Smooth muscle cell of the umbilical artery (primary cell): Measurements from ENCODE around the gene VPS9D1. TPM values are rescaled to one million over a fixed set of nuclear protein-coding genes. Genes with fewer than 3 reads are reported as not detected.

Source experiments
- total RNA-seq: library from RNA; depleted of rRNA; stranded (reverse); fragments of >200 nt; gene quantifications from 2 replicates; pipeline ENCODE4 v1.2.3, GENCODE V29; 2014

The VPS9D1 gene
- 7.4 and 9.1 TPM in 2 replicates for total RNA-seq

GRCh38 chr16:89720813-89721545, at the start of gene VPS9D1, which contains the start of gene ZNF276:
Gene VPS9D1, minus strand, starts transcription at chr16:89720898. Its CDS starts 37 bp downstream, at chr16:89720861.
Gene ZNF276, plus strand, starts transcription at chr16:89721537. Its CDS starts 104 bp downstream, at chr16:89721641.

GRCh38 chr16:89701425-89702406, 19.0 kb downstream of the VPS9D1 start, which contains the start of gene SPATA2L:
Gene SPATA2L, minus strand, starts transcription at chr16:89701705. Its CDS starts 473 bp downstream, at chr16:89701232.

GRCh38 chr16:89686520-89687091, 34.1 kb downstream of the VPS9D1 start, which contains the start of gene CDK10:
Gene CDK10, plus strand, starts transcription at chr16:89686689. Its CDS starts 22 bp downstream, at chr16:89686711.

GRCh38 chr16:89657442-89658220, 63.1 kb downstream of the VPS9D1 start, which contains the start of the genes CHMP1A and SPATA33:
Gene CHMP1A, minus strand, starts transcription at chr16:89657708. Its CDS starts 120 bp downstream, at chr16:89657588.
Gene SPATA33, plus strand, starts transcription at chr16:89657836. Its CDS starts 76 bp downstream, at chr16:89657912.

Other genes with a start within 250 kb of the VPS9D1 start
- 68.9 and 105 TPM in 2 replicates for gene ANKRD11, start 230.3 kb downstream of the VPS9D1 start, total RNA-seq
- 120 and 140 TPM in 2 replicates for gene SPG7, start 212.5 kb downstream of the VPS9D1 start, total RNA-seq
- 1,126 and 2,057 TPM in 2 replicates for gene RPL13, start 160.2 kb downstream of the VPS9D1 start, total RNA-seq
- gene CPNE7, start 145.1 kb downstream of the VPS9D1 start, total RNA-seq: 14.8 and 27.5 TPM in 2 replicates
- gene DPEP1, start 107.3 kb downstream of the VPS9D1 start, total RNA-seq: 0.23 and 0.30 TPM in 2 replicates
- gene CHMP1A, start 63.2 kb downstream of the VPS9D1 start, total RNA-seq: 71.3 and 87.6 TPM in 2 replicates
- 5.0 TPM in 2 replicates for gene SPATA33, start 63.1 kb downstream of the VPS9D1 start, total RNA-seq
- 49.9 and 54.5 TPM in 2 replicates for gene CDK10, start 34.2 kb downstream of the VPS9D1 start, total RNA-seq
- 9.5 and 16.9 TPM in 2 replicates for gene SPATA2L, start 19.2 kb downstream of the VPS9D1 start, total RNA-seq
- gene ZNF276, start 639 bp upstream of the VPS9D1 start, total RNA-seq: 9.5 and 18.5 TPM in 2 replicates
- gene FANCA, start 95.7 kb upstream of the VPS9D1 start, total RNA-seq: 1.8 and 9.5 TPM in 2 replicates
- gene SPIRE2, start 107.6 kb upstream of the VPS9D1 start, total RNA-seq: 0.30 and 1.4 TPM in 2 replicates
- gene TCF25, start 152.7 kb upstream of the VPS9D1 start, total RNA-seq: 146 and 165 TPM in 2 replicates
- 7.4 and 7.8 TPM in 2 replicates for gene MC1R, start 198.0 kb upstream of the VPS9D1 start, total RNA-seq
- 124 and 492 TPM in 2 replicates for gene TUBB3, start 202.4 kb upstream of the VPS9D1 start, total RNA-seq
- 86.4 and 89.0 TPM in 2 replicates for gene DEF8, start 227.9 kb upstream of the VPS9D1 start, total RNA-seq